NCI-H1694 treated with DMSO at 0.1 percent for 48 hours (cell line): ENCODE data around the gene CPXM2.

ENCODE experiments used
- DNase-seq: peaks from one replicate; lab custom pipeline; 2025; lab: John Stamatoyannopoulos, UW

CPXM2 gene

GRCh38 chr10:123797813-123798212 is 93.8 kb downstream of the CPXM2 start:
- no peak for DNase-seq

GRCh38 chr10:123796736-123797135 is 94.9 kb downstream of the CPXM2 start:
- no peak for DNase-seq

GRCh38 chr10:123795846-123796590 is 95.6 kb downstream of the CPXM2 start:
- DNase-seq, result no peak

- DNase-seq, result no peak
Observed at GRCh38 chr10:123795196-123795780, 96.3 kb downstream of the CPXM2 start.

GRCh38 chr10:123792248-123792978 is 99.2 kb downstream of the CPXM2 start:
- no peak for DNase-seq

DNA sequence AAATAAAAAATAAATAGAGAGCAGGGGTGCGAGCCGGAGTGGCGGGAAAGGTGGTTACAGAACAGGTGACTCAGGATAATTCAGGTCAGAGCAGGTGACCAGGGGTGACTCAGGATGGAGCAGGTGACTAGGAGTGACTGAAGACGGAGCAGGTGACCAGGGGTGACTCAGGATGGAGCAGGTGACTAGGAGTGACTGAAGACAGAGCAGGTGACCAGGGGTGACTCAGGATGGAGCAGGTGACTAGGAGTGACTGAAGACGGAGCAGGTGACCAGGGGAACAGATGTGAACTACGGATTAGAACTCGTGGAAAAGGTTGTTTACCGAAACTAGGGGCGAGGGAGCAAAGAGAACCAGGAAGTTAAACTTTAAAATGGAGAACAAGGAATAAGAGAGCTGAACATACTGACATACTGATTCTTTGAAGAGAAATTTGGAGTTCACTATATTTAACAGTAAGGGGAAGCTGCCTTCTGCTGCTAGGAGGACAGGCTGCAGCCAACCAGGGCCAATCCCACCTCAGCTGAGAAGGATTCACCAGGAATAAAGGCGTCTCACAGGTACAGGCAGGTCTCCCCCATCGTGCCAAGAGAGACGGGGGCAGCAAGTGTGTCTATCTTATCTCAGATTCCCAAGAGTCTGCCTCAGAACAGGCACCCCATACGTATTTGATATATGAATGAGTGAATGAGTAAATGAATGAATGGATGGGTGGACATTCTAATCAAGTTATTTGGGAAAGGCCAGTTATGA is 101.3 kb downstream of the CPXM2 start:
- no peak for DNase-seq

DNA sequence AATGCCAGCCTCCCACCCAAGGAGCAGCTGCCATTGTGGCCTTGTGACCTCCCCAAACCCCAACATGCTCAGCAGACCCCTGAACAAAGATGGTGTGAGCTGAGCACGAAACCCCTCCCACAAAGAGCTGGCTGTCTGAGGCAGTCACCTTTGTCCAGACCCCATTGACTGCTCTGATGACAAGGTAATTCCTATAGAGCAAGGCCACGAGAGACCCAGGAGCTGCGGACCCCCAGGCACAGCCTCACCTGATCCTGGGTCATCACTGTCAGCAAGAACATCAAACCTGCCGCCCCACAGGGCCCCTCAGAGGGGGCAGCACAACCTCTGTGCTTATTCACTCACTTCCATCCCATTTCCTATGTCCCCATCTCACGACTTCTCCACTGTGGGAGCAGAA is 102.6 kb downstream of the CPXM2 start:
- no peak for DNase-seq

- DNase-seq, result no peak
Observed at GRCh38 chr10:123787566-123787965, 104.0 kb downstream of the CPXM2 start.

DNA sequence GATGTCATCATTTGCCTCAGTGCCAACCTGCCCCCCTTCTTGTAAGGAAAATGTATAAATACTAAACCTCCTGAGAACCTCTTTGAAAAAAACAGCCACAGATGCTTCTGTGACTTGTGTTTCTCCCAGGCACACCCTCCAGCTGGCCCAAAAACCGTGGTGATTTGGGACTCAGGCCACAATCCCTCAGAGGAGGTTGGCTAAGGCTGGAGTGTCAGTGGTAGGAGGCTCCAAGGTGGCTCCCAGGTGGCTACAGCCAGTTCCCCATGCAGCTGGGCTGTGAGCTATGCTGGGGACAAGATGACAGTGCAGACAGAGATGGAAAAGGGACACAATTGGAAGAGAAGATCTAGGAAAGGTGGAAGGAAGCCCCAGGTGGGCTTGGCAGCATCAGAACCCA is 104.7 kb downstream of the CPXM2 start:
- no peak for DNase-seq

GRCh38 chr10:123786306-123786705 is 105.3 kb downstream of the CPXM2 start:
- no peak for DNase-seq

DNA sequence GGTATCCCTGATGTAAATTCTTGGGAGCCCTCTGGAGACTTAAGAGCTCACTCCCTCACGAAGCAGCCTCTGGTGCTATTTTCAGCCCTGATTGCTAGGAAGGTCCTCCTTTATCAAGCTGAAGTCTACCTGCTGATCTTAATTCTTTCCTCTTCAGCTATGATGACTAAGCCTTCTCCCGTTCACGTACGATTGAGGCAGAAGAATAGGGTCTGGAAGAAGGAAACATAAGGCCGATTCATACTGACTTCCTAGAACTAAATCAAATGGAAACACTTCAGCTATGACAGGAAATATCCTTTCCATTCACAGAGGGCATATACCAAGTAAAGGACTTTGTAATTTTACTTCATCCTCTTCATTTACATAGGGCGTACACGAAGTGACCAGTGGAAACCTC is 107.0 kb downstream of the CPXM2 start:
- no peak for DNase-seq

DNA sequence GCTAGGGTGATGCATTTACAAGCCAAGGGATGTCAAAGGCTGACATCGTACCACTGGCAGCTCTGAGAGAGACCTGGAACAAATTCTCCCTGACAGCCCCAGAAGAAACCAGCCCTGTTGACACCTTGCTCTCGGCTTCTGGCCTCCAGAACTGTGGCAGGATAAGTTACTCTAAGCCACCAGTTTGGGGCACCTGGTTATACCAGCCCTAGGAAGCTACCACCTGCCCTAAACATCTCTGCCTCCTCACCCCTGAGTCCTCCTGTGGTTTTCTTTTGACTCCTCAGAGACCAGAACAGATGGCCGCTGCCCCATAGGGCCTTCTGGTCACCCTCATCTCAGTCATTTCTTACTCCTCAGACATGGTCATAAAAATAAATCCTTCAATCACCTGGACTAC is 107.4 kb downstream of the CPXM2 start:
- DNase-seq, result no peak

GRCh38 chr10:123783296-123783695 is 108.3 kb downstream of the CPXM2 start:
- DNase-seq, result no peak

- DNase-seq, result no peak
Observed at GRCh38 chr10:123782549-123782948, 109.1 kb downstream of the CPXM2 start.

- no peak for DNase-seq
Observed at GRCh38 chr10:123781956-123782500, 109.6 kb downstream of the CPXM2 start.

DNA sequence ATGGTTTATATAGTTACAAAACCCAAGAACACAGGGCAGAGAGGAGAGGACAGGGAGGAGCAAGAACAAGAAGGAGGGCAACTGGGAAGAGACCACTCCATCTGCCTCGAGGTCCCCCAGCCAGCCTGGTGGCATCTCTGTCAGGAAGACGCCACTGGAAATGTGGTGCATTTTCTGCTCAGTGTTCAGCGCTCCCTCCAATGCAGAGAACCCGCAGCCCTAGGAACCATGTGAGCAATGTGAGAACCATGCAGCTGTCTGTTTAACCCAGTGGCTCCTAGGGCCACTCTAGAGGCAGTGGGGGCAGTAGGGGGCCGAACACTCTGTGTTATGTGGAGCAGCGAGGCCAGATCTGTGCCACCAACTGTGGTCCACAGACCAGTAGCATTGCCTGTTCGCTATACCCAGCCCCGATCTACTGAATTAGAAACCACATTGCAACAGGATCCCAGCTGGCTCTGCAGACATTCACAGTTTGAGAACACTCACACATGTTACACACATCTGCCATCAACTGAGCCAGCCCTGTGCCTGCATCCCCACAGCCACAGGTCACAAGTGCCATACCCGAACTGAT is 110.2 kb downstream of the CPXM2 start:
- DNase-seq, result peak; percentile 2

DNA sequence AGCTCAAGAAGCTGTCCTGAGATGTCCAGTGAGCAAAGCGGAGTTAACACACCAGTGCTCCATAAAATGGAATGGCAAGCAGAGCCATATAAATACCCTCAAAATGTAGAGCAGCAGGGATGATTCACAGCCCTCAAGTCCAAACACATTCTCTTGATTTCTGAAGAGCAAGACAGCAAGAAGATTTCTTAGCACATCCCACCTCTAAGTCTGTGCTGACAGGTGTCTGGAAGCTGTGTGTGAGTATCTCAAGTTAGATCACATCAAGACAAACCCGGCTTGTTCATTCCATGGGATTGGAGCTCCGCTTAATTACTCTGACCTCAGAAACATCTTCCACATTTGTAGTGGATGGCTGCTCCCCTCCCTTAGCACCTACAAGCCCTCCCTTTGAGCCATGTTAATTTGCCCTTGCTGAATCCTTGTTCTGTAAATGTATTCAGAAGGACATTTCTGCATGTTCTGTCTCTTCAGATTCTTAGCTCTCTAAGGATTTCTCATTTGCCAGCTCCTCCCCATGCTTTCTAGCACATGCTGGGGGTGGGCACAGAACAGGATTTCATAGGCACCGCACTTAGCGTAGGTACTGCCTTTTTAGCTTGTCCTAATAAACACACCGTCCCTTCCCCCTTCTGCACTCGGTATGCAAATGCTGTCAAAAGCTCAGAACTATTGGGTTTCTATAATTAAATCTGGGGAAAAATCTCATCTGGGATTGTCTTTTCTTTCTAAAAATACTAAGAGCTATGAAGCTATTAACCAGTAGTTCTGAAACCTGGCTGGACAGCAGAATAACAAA is 112.7 kb downstream of the CPXM2 start:
- DNase-seq, result no peak

- DNase-seq, result no peak
Observed at GRCh38 chr10:123777881-123778280, 113.7 kb downstream of the CPXM2 start.

- DNase-seq, result no peak
Observed at GRCh38 chr10:123774132-123774742, 117.4 kb downstream of the CPXM2 start.

GRCh38 chr10:123772645-123773508 is 118.7 kb downstream of the CPXM2 start:
- no peak for DNase-seq
